ENCODE data around the gene PLSCR4. TPM values are rescaled to one million over a fixed set of nuclear protein-coding genes. Genes with fewer than 3 reads are reported as not detected.
A peak's percentile ranks its signal among the peaks of the same experiment; 100 is the strongest.

The PLSCR4 gene
- total and polyA plus RNA-seq, 8 donors, result 6.1 to 76.3 (median 18.6) TPM

DNA sequence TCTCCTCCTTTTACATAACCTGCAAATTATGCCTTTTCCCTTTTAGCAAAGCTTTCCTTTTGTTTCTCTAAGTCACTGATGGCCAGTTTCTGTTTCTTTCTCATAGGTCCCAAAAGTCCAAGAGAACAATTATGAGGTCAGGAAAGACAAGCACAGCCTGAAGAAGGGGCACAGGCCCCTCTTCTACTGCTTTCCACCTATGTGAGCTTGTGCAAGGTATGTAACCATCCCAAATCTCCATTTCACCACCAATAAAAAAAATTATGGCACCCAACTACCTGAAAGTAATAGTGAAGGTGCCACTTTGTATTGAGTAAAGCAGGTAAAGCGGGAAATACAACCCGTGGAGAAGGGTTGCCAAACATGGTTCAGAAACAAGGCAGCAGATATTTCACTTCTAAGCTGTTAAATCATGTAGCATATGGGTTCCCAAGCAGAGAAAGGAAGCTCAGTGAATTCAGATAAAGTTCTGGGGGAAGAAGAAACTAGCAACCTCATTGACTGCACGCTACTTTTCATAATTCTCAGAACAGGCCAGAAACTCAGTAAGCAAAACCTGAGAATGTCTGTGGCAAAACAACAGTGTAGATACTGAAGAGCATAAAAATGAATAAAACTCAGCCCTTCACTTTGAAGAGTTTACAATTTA, 94.1 kb downstream of the PLSCR4 start:
- peak; percentile 50 to 59 for DNase-seq
- Histone ChIP-seq H3K4me3 (peak overlapping the region; percentile 7 to 79 (median 48)), H3K27me3 (peaks cover 0 to 13% (median 9%) of the 10 kb centered on the region in 3 donors), H3K4me1 (peaks cover 22 to 82% (median 58%) of the 10 kb centered on the region in 4 donors), H3K9me3 (no peaks in the 10 kb centered on the region), H3K27ac (peak overlapping the region; percentile 52 to 96 (median 95)), H3K36me3 (no peaks in the 10 kb centered on the region)
- TF ChIP-seq POLR2AphosphoS5 (IDR thresholded peaks at IDR 0.05), result no peak
- TF ChIP-seq EP300 (IDR thresholded peaks at IDR 0.05), result no peak
- no peak for TF ChIP-seq POLR2A (IDR thresholded peaks at IDR 0.05)
- TF ChIP-seq, protein P1, sequence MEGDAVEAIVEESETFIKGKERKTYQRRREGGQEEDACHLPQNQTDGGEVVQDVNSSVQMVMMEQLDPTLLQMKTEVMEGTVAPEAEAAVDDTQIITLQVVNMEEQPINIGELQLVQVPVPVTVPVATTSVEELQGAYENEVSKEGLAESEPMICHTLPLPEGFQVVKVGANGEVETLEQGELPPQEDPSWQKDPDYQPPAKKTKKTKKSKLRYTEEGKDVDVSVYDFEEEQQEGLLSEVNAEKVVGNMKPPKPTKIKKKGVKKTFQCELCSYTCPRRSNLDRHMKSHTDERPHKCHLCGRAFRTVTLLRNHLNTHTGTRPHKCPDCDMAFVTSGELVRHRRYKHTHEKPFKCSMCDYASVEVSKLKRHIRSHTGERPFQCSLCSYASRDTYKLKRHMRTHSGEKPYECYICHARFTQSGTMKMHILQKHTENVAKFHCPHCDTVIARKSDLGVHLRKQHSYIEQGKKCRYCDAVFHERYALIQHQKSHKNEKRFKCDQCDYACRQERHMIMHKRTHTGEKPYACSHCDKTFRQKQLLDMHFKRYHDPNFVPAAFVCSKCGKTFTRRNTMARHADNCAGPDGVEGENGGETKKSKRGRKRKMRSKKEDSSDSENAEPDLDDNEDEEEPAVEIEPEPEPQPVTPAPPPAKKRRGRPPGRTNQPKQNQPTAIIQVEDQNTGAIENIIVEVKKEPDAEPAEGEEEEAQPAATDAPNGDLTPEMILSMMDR (IDR thresholded peaks at IDR 0.05), result no peak
- 17 to 63% (median 40%) methylated on average over 3 of the region's 3 CpGs for WGBS, 5 donors
- intact Hi-C loops (cut with DNase I; ENCODE audit: low total_unique reads), result no loop called here

DNA sequence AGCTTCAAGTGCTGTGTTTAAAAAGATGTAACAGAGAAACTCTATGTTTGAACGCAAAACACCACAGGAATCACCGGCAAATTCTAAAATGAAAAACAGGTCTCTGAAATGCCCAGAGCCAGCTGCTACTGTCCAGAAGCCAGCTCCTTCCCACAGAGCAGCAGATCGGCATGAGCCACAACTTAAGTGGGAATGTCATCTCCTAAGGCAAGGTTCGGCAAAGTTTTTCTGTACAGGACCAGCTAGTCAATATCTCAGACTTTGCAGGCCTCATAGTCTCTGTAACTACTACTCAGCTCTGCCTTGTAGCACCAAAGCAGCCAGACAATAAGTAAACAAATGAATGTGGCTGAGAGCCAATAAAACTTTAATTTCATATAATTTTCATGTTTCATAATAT, 94.8 kb downstream of the PLSCR4 start:
- 33 to 49% (median 37%) methylated on average over 4 of the region's 4 CpGs for WGBS, 5 donors
- peak overlapping the region; percentile 83 to 96 (median 95) for H3K27ac ChIP-seq
- peaks cover 22 to 87% (median 58%) of the 10 kb centered on the region in 4 donors for H3K4me1 ChIP-seq
- H3K27me3 ChIP-seq, result peaks cover 0 to 9% (median 8%) of the 10 kb centered on the region in 3 donors
- DNase-seq, result no peak
- TF ChIP-seq, protein P1 (IDR thresholded peaks at IDR 0.05), result no peak
- no peak for TF ChIP-seq POLR2A (IDR thresholded peaks at IDR 0.05)
- TF ChIP-seq EP300 (IDR thresholded peaks at IDR 0.05), result no peak
- TF ChIP-seq POLR2AphosphoS5 (IDR thresholded peaks at IDR 0.05), result no peak
- H3K36me3 ChIP-seq, result no peaks in the 10 kb centered on the region
- intact Hi-C loops (cut with DNase I; ENCODE audit: low total_unique reads), result no loop called here
- H3K9me3 ChIP-seq, result no peaks in the 10 kb centered on the region
- H3K4me3 ChIP-seq, result peak overlapping the region in 3 of 4 donors; percentile 17 to 79 (median 78)

DNA sequence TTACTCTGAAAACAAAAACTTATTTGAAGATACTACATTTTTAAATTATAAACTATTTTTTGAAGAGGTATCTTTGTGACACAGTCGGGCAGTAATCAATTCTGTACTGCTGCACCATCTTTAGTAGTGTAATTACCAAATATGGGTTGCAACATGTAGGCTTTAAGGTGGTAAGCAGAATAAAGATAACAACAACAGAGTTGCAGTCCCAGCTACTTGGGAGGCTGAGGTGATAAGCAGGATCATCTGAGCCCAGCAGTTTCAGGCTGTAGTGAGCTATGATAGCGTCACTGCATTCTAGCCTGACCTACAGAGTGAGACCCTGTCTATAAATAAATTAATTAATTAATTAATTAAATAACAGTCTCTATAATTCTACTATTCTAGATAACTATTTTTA, 95.9 kb downstream of the PLSCR4 start:
- H3K9me3 ChIP-seq, result no peaks in the 10 kb centered on the region
- TF ChIP-seq, protein P1 (IDR thresholded peaks at IDR 0.05), result no peak
- TF ChIP-seq POLR2A (IDR thresholded peaks at IDR 0.05) (no peak), EP300 (IDR thresholded peaks at IDR 0.05) (no peak), POLR2AphosphoS5 (IDR thresholded peaks at IDR 0.05) (no peak)
- intact Hi-C loops (cut with DNase I; ENCODE audit: low total_unique reads), result no loop called here
- no peak for DNase-seq
- peaks cover 22 to 87% (median 58%) of the 10 kb centered on the region in 4 donors for H3K4me1 ChIP-seq
- WGBS, 5 donors, result 31 to 76% (median 52%) methylated on average over 2 of the region's 2 CpGs
- peak overlapping the region in 2 of 5 donors; percentile 95 to 96 for H3K27ac ChIP-seq
- H3K27me3 ChIP-seq, result no peaks in the 10 kb centered on the region
- no peaks in the 10 kb centered on the region for H3K36me3 ChIP-seq
- no peak overlapping the region for H3K4me3 ChIP-seq

DNA sequence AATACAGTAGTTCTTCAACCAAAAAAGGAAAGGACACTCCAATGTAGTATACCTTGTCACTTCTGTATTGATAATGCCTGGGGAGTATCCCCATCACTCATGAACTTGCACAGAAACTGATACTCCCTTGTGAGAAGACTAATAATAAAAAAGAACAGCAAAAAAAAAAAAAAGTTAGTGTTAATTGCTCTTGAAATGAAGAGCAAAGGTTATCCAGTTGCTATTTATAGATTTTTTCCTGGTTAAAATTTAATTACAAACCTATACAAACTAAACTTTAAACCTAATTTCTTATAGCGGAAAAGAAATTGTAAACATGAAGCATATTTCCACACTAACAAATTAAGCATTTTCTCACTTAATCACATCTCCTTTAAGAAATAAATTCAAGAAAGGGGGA, 96.6 kb downstream of the PLSCR4 start:
- Histone ChIP-seq H3K9me3 (no peaks in the 10 kb centered on the region), H3K36me3 (no peaks in the 10 kb centered on the region), H3K4me3 (no peak overlapping the region), H3K4me1 (peaks cover 22 to 82% (median 57%) of the 10 kb centered on the region in 4 donors), H3K27me3 (no peaks in the 10 kb centered on the region), H3K27ac (peak overlapping the region in 4 of 5 donors; percentile 18 to 75 (median 60))
- intact Hi-C loops (cut with DNase I; ENCODE audit: low total_unique reads), result no loop called here
- WGBS, 5 donors, result 46 to 67% (median 57%) methylated on average over 1 of the region's 1 CpG
- TF ChIP-seq POLR2AphosphoS5 (IDR thresholded peaks at IDR 0.05) (no peak), POLR2A (IDR thresholded peaks at IDR 0.05) (no peak), EP300 (IDR thresholded peaks at IDR 0.05) (no peak)
- TF ChIP-seq, protein P1 (IDR thresholded peaks at IDR 0.05), result no peak
- DNase-seq, result no peak
